ENCODE results near the gene RHCG. TPM values are rescaled to one million over a fixed set of nuclear protein-coding genes. Genes with fewer than 3 reads are reported as not detected.

Gene RHCG
- total RNA-seq, 1 experiment from 2014 or later = 0.28 TPM

GRCh38 chr15:89451846-89452245 is 44.5 kb downstream of the RHCG start:
- H3K27me3 Mint-ChIP-seq (ENCODE audit: low read depth) = peaks cover 58% of the 10 kb centered on the region

More at GRCh38 chr15:89451846-89452245, 44.5 kb downstream of the RHCG start:
- H3K14ac ChIP-seq (ENCODE audit: insufficient read depth, low read length) = no peak overlapping the region
- no peak overlapping the region for H2AK5ac ChIP-seq (ENCODE audit: insufficient read length, low read length)
- Mint-ChIP-seq H3K4me1 (peaks cover 20 to 24% of the 10 kb centered on the region in 2 experiments), H3K27ac (no peak overlapping the region), H3K9me3 (peaks cover 0 to 3% of the 10 kb centered on the region in 2 experiments; a peak in 1 of 5 replicates), H3K4me3 (no peak overlapping the region), H3K36me3 (ENCODE audit: insufficient read depth in 1 of 3, low read depth in 3 of 3) (no peaks in the 10 kb centered on the region; a peak in 1 of 7 replicates)
- no peak overlapping the region for H2BK15ac ChIP-seq (ENCODE audit: low read depth, low read length)
- no peak overlapping the region for H2AFZ ChIP-seq (ENCODE audit: low read length)
- TF ChIP-seq CTCF (conservative IDR thresholded peaks at IDR 0.05) = no peak
- no CpG with 5 or more reads among the region's 1 CpG for WGBS (ENCODE audit: extremely low coverage, insufficient read length, low lambda C conversion rate)
- H3K9me3 ChIP-seq (ENCODE audit: control insufficient read depth, low read depth, low read length) = no peaks in the 10 kb centered on the region
- no peaks in the 10 kb centered on the region for H3K23me2 ChIP-seq (ENCODE audit: insufficient read length, low read depth, low read length, poor library complexity, severe bottlenecking)
- no peak overlapping the region for H3K18ac ChIP-seq (ENCODE audit: insufficient read length, low read depth, low read length)
- no peak overlapping the region for H3K9ac ChIP-seq (ENCODE audit: extremely low read depth, insufficient read length, low read length)
- H3K23ac ChIP-seq (ENCODE audit: insufficient read length, low read depth, low read length) = no peak overlapping the region
- no peak overlapping the region for H3K27ac ChIP-seq (ENCODE audit: insufficient read length, low read depth, low read length)
- H3K79me1 ChIP-seq (ENCODE audit: insufficient read depth, low read depth, low read length, poor library complexity, severe bottlenecking) = no peaks in the 10 kb centered on the region
- no peak for DNase-seq
- no peaks in the 10 kb centered on the region for H4K20me1 ChIP-seq (ENCODE audit: control insufficient read depth, insufficient read depth, insufficient read length)
- H3K4me1 ChIP-seq (ENCODE audit: insufficient read depth, low read length) = no peaks in the 10 kb centered on the region; the same call in 1 of the 2 replicates
- no peak overlapping the region for H3K4ac ChIP-seq (ENCODE audit: low read depth, low read length)
- H3T11ph ChIP-seq (ENCODE audit: low read length) = no peak overlapping the region
- no peaks in the 10 kb centered on the region for H3K79me2 ChIP-seq (ENCODE audit: insufficient read depth, low read length)
- H3K4me2 ChIP-seq (ENCODE audit: insufficient read depth, insufficient read length, low read length) = no peak overlapping the region
- no peak overlapping the region for H2BK120ac ChIP-seq (ENCODE audit: low read depth, low read length, poor library complexity, severe bottlenecking)
- H2BK5ac ChIP-seq (ENCODE audit: insufficient read length, low read length) = no peak overlapping the region
- H3K27me3 ChIP-seq (ENCODE audit: insufficient read depth, low read length) = 0 out of 2 replicates have a peak, but pooled peaks cover 2% of the 10 kb centered on the region
- no peak overlapping the region for H4K91ac ChIP-seq (ENCODE audit: insufficient read length, low read depth, low read length)
- no peak overlapping the region for H4K8ac ChIP-seq (replicated peaks; ENCODE audit: insufficient read length, low read depth, low read length)
- no peak overlapping the region for H4K5ac ChIP-seq (ENCODE audit: insufficient read length, low read depth, low read length)
- no peak overlapping the region for H2BK12ac ChIP-seq (ENCODE audit: insufficient read length, low read depth, low read length)
- H2BK20ac ChIP-seq (ENCODE audit: low read depth, low read length, poor library complexity, severe bottlenecking) = no peak overlapping the region
- H3K56ac ChIP-seq (ENCODE audit: insufficient read length, low read depth, low read length) = no peak overlapping the region

Measured in H9 (cell line).